Cardiac muscle cell (in vitro differentiated cells and primary cell): Measurements from ENCODE around the gene NIPBL. TPM values are rescaled to one million over a fixed set of nuclear protein-coding genes. Genes with fewer than 3 reads are reported as not detected.

Experiments
- DNase-seq, 2 donors: peaks; one replicate each; pipeline versions ENCODE4 v3.0.0 to v3.0.0-alpha.2; 2010 to 2017; ENCODE audit warnings: low read depth in 1 of 2, low spot score in 1 of 2
- H3K27ac ChIP-seq: fragments of 200-600 bp; sonication (generic); 2 replicates; pipeline ENCODE4 v1.5.1; 2016
- H3K27me3 ChIP-seq: fragments of 200-600 bp; sonication (generic); 2 replicates; pipeline ENCODE4 v1.6.0; 2016; ENCODE audit warnings: control low read depth
- H3K36me3 ChIP-seq: fragments of 200-600 bp; sonication (generic); 2 replicates; pipeline ENCODE4 v1.5.1; 2016; ENCODE audit warnings: control low read depth
- H3K4me1 ChIP-seq: fragments of 200-600 bp; sonication (generic); 2 replicates; pipeline ENCODE4 v1.8.1; 2017; ENCODE audit warnings: low read depth, mild to moderate bottlenecking, mixed run types
- H3K4me3 ChIP-seq: fragments of 200-600 bp; sonication (generic); 2 replicates; pipeline ENCODE4 v1.5.1; 2016; ENCODE audit warnings: mild to moderate bottlenecking
- H3K9me3 ChIP-seq: fragments of 200-600 bp; sonication (generic); 2 replicates; pipeline ENCODE4 v1.5.1; 2017; ENCODE audit warnings: low read depth, mild to moderate bottlenecking, control low read depth
- CTCF ChIP-seq: IDR thresholded peaks from 2 replicates; pipeline ENCODE4 v1.5.1; 2012; ENCODE audit warnings: low read depth, mild to moderate bottlenecking, low read length
- polyA plus RNA-seq: library from polyadenylated mRNA; unstranded; fragments of >200 nt; fragmentation: Nextera tagmentation; extraction: Ambion mirVana; gene quantifications from 2 replicates; pipeline ENCODE4 v1.2.1, GENCODE V29; 2016
- total RNA-seq: library from RNA; depleted of rRNA; stranded (reverse); fragments of >200 nt; gene quantifications from 2 replicates; pipeline ENCODE4 v1.2.3, GENCODE V29; 2016

Gene NIPBL
- total and polyA plus RNA-seq, 2 experiments from 2014 or later: 19.1 to 43.9 TPM

- H3K27ac ChIP-seq: no peak overlapping the region
- no peak overlapping the region for H3K4me3 ChIP-seq
- H3K27me3 ChIP-seq: no peaks in the 10 kb centered on the region
- no peak for DNase-seq
- no peaks in the 10 kb centered on the region for H3K36me3 ChIP-seq
- peaks cover 25% of the 10 kb centered on the region for H3K4me1 ChIP-seq
- no peak for TF ChIP-seq CTCF
- no peaks in the 10 kb centered on the region for H3K9me3 ChIP-seq
Observed at GRCh38 chr5:36885149-36885548, 8.6 kb downstream of the NIPBL start.

GRCh38 chr5:36885566-36886485 lies 9.3 kb downstream of the NIPBL start:
- Histone ChIP-seq H3K9me3 (no peaks in the 10 kb centered on the region), H3K36me3 (no peaks in the 10 kb centered on the region), H3K27me3 (no peaks in the 10 kb centered on the region), H3K4me1 (peaks cover 18% of the 10 kb centered on the region), H3K27ac (no peak overlapping the region), H3K4me3 (no peak overlapping the region)
- no peak for DNase-seq
- no peak for TF ChIP-seq CTCF

GRCh38 chr5:36886791-36887190 lies 10.2 kb downstream of the NIPBL start:
- Histone ChIP-seq H3K4me1 (peaks cover 11% of the 10 kb centered on the region), H3K27me3 (no peaks in the 10 kb centered on the region), H3K36me3 (no peaks in the 10 kb centered on the region), H3K4me3 (no peak overlapping the region), H3K9me3 (no peaks in the 10 kb centered on the region), H3K27ac (no peak overlapping the region)
- DNase-seq: no peak
- no peak for TF ChIP-seq CTCF

GRCh38 chr5:36887532-36887931 lies 11.0 kb downstream of the NIPBL start:
- TF ChIP-seq CTCF: no peak
- Histone ChIP-seq H3K4me3 (no peak overlapping the region), H3K27me3 (no peaks in the 10 kb centered on the region), H3K36me3 (no peaks in the 10 kb centered on the region), H3K27ac (peak overlapping the region; percentile 21), H3K9me3 (no peaks in the 10 kb centered on the region), H3K4me1 (peaks cover 11% of the 10 kb centered on the region)
- DNase-seq: no peak

GRCh38 chr5:36888303-36888702 lies 11.7 kb downstream of the NIPBL start:
- no peak for TF ChIP-seq CTCF
- H3K4me1 ChIP-seq: peaks cover 8% of the 10 kb centered on the region
- H3K27ac ChIP-seq: no peak overlapping the region
- H3K27me3 ChIP-seq: no peaks in the 10 kb centered on the region
- no peaks in the 10 kb centered on the region for H3K9me3 ChIP-seq
- no peak for DNase-seq
- H3K36me3 ChIP-seq: no peaks in the 10 kb centered on the region
- H3K4me3 ChIP-seq: no peak overlapping the region
